Ureter (tissue), 1 donor: Measurements from ENCODE around the gene NAALADL1. TPM values are rescaled to one million over a fixed set of nuclear protein-coding genes. Genes with fewer than 3 reads are reported as not detected.
"Not testable (repeated sequence)": the region's sequence is repeated elsewhere in the genome, so short reads cannot be mapped to it uniquely, and the experiment has no call there.

Experiments used
- DNase-seq: peaks from one replicate; pipeline ENCODE4 v3.0.0-alpha.2; 2020; ENCODE audit warnings: low spot score
- total RNA-seq: library from RNA; stranded (reverse); gene quantifications from one replicate; pipeline ENCODE4 v1.2.4, GENCODE V29; 2023
- donor health status: DM: yes; HTN: yes; CAD: no.

Gene NAALADL1
- total RNA-seq, 1 donor from 2014 or later: 10.3 TPM

- peak; percentile 94 for DNase-seq
Observed at GRCh38 chr11:65013888-65014725, 44.2 kb downstream of the NAALADL1 start, which contains the start of gene ARL2. Gene ARL2 (plus strand): TSS chr11:65014160. CDS start chr11:65014208, 48 bp downstream.

- DNase-seq: peak; percentile 94
Observed at GRCh38 chr11:65013130-65013887, 45.0 kb downstream of the NAALADL1 start.

DNA sequence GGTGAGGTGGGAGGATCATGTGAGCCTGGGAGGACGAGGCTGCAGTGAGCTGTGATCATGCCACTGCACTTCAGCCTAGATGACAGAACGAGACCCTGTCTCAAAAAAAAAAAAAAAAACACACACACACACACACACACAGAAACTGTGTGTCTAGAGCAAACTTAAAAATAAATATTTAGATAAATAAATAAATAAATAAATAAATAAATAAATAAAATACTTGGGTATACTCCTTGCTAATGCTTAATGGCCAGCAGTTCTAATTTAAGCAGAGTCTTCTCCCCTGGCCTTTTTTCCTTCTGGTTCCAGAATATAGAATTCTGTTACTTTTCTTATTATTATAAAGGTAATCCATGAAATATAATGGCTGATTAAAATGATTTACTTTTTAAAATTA is 49.5 kb downstream of the NAALADL1 start:
- no peak for DNase-seq

DNA sequence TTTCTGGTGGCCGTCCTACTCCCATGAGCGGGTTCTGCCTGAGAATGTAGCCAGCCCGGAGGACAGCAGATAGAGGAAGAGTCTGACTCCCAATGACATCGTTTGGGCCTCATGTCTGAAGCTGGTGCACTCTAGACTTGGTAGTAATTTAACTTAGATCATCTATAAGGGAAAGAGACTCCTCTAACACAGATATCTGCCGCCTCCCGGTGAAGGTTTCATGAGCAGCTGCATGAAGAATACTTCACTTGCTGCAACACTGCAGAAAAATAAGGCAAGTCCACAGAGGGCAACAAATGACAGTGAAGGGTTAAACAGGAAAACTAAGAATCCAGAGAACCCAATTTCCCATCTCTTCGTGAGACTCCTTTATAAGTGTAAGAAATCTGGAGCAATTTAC is 50.3 kb downstream of the NAALADL1 start:
- DNase-seq: no peak

- not testable (repeated sequence) for DNase-seq
Observed at GRCh38 chr11:65003968-65004367, 54.4 kb downstream of the NAALADL1 start.

- DNase-seq: no peak
Observed at GRCh38 chr11:65003282-65003681, 55.1 kb downstream of the NAALADL1 start.

DNA sequence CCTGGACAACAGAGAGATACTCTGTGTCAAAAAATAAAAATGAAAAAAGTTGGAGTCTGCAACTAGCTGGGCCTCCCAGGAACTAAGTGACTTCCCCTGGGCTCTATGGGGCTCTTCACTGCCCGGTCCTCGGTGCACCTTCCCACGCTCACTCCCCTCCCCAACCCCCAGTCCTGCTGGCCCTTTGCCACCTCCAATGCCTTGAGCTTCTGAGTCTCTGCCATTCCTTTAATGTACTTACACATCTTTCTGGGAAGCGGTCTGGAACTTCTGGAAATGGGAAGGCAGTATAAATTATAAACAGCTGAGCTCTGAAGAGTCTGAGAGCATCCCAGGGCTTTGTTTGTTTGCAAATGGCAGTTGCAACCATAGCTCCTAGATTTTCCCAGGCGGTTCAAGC is 55.6 kb downstream of the NAALADL1 start:
- DNase-seq: no peak

DNA sequence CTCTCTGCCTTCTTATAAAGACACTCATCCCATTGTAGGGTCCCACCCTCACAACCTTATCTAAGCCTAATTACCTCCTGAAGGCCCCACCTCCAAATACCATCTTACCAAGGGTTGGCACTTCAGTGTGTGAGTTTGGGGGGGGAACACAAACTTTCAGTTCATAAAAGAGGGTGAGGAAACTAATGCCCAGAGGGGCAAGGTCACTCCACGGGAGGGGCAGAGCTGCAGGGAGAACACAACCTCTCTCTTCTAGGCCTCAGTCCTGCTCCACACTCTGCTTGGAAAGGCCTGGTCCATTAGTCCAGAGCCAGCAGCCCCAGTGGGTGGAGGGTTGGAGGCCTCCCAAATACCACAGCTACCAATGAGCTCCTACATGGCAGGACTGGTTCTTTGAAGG is 58.9 kb downstream of the NAALADL1 start:
- no peak for DNase-seq

DNA sequence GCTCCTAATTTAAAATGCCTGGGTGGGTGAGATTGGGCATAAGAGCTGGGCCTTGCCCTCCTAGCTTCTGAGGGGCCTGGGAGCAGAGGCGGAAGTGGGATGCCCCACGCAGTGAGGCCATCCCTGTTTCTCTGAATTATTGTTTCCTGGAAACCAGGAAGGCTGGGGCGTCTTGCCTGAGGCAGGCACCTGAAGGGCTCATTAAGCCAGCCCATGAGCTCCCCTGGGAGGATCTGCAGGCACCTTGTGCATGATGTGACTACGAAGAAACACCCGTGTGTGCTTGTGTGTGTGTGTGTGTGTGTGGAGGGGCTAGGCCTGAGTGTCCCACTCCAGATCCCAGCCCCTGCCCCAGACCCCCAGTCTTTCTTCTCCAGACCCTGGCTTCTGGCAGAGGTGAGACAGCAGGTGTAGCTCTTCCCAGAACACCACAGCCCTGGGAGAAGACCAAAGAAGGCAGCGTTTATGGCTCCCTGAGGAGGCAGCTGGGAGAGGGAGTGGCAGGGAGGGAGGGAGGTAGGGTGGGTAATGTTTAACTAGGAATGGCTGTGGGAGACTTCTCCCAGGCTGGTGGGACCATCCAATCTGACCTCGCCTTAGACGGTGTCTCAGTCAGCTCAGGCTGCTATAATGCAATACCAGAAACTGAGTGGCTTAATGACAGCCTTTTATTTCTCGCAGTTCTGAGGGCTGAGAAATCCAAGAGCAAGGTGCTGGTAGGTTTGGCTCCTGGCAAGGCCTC is 59.5 kb downstream of the NAALADL1 start:
- DNase-seq: no peak

- no peak for DNase-seq
Observed at GRCh38 chr11:64998141-64998540, 60.2 kb downstream of the NAALADL1 start.

GRCh38 chr11:64996710-64997380 is 61.5 kb downstream of the NAALADL1 start, which contains the start of gene BATF2:
Gene BATF2 (minus strand): TSS chr11:64996971. CDS start chr11:64996914, 57 bp downstream.
- DNase-seq: peak; percentile 85

DNA sequence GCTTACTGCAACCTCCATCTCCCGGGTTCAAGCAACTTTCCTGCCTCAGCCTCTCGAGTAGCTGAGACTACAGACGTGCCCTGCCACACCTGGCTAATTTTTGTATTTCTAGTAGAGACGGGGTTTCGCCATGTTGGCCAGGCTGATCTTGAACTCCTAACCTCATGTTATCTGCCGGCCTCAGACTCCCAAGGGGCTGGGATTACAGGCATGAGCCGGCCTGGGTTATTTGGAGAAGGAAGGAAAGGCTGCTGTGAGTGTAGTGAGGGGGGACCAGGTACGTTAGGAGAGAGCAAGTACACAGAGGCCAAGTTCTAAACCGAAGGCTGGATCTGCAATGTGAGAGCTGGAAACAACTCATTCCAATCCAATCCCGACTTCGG is 62.0 kb downstream of the NAALADL1 start:
- no peak for DNase-seq

Other genes starting within 250 kb of the NAALADL1 start
- gene MEN1, start 248.0 kb downstream of the NAALADL1 start, total RNA-seq: 18.7 TPM
- gene CDC42BPG, start 213.9 kb downstream of the NAALADL1 start, total RNA-seq: 28.5 TPM
- gene EHD1, start 179.9 kb downstream of the NAALADL1 start, total RNA-seq: 47.3 TPM
- 27.9 TPM for gene ATG2A, start 141.3 kb downstream of the NAALADL1 start, total RNA-seq
- 18.9 TPM for gene PPP2R5B, start 133.9 kb downstream of the NAALADL1 start, total RNA-seq
- gene GPHA2, start 122.7 kb downstream of the NAALADL1 start, total RNA-seq: not detected
- gene MAJIN, start 86.4 kb downstream of the NAALADL1 start, total RNA-seq: not detected
- 4.6 TPM for gene BATF2, start 61.6 kb downstream of the NAALADL1 start, total RNA-seq
- 78.1 TPM for gene ARL2, start 44.4 kb downstream of the NAALADL1 start, total RNA-seq
- gene SNX15, start 31.1 kb downstream of the NAALADL1 start, total RNA-seq: 17.6 TPM
- 4.5 TPM for gene SAC3D1, start 17.3 kb downstream of the NAALADL1 start, total RNA-seq
- gene CDCA5, start 25.5 kb upstream of the NAALADL1 start, total RNA-seq: 1.9 TPM
- gene ZFPL1, start 25.7 kb upstream of the NAALADL1 start, total RNA-seq: 33.7 TPM
- 131 TPM for gene VPS51, start 37.7 kb upstream of the NAALADL1 start, total RNA-seq
- 37.5 TPM for gene TM7SF2, start 53.3 kb upstream of the NAALADL1 start, total RNA-seq
- gene ZNHIT2, start 59.1 kb upstream of the NAALADL1 start, total RNA-seq: 13.7 TPM
- 999 TPM for gene FAU, start 63.6 kb upstream of the NAALADL1 start, total RNA-seq
- gene MRPL49, start 63.8 kb upstream of the NAALADL1 start, total RNA-seq: 49.8 TPM
- gene SYVN1, start 76.0 kb upstream of the NAALADL1 start, total RNA-seq: 76.2 TPM
- not detected for gene SPDYC, start 111.7 kb upstream of the NAALADL1 start, total RNA-seq
- 598 TPM for gene CAPN1, start 123.4 kb upstream of the NAALADL1 start, total RNA-seq
- 12.2 TPM for gene POLA2, start 203.4 kb upstream of the NAALADL1 start, total RNA-seq